Caco-2 (cell line): ENCODE data around the gene COMMD1. TPM values are rescaled to one million over a fixed set of nuclear protein-coding genes. Genes with fewer than 3 reads are reported as not detected.
"Not testable (repeated sequence)": the region's sequence is repeated elsewhere in the genome, so short reads cannot be mapped to it uniquely, and the experiment has no call there.

Experiments
- BruUV-seq: library from RNA; stranded (reverse); fragments of 400-500 nt; replicated peaks from 2 replicates; lab custom pipeline; 2021; lab: Mats Ljungman, UMichigan
- CTCF ChIA-PET: fragments of 300-600 bp; sonication (Branson Sonifier 250); formaldehyde crosslinking; loops from one replicate; lab custom pipeline; 2022; ENCODE audit warnings: antibody characterized with exemption; lab: Charles Lee
- POLR2A ChIA-PET: fragments of 300-600 bp; sonication (Branson Sonifier 250); formaldehyde crosslinking; loops from one replicate; lab custom pipeline; 2022; ENCODE audit warnings: antibody characterized with exemption; lab: Charles Lee
- DNase-seq, 2 experiments: peaks; one replicate each; pipeline versions ENCODE4 v3.0.0 to v3.0.0-alpha.2; 2020 to 2022
- H3K27me3 ChIP-seq: replicated peaks from 2 replicates; pipeline ENCODE4 v1.6.0; 2011; ENCODE audit warnings: low read length; ENCODE audit not compliant: control insufficient read depth, insufficient read depth
- H3K36me3 ChIP-seq: 2 replicates; pipeline ENCODE4 v1.5.1; 2011; ENCODE audit warnings: low read length; ENCODE audit not compliant: control insufficient read depth, insufficient read depth
- H3K4me1 ChIP-seq: fragments of 250-450 bp; sonication (Bioruptor Pico); 2 replicates; pipeline ENCODE4 v1.5.1; 2020; ENCODE audit warnings: mild to moderate bottlenecking
- H3K4me3 ChIP-seq: 2 replicates; pipeline ENCODE4 v1.5.1; 2011; ENCODE audit warnings: low read depth, mild to moderate bottlenecking, control low read depth, low read length
- H3K9me3 ChIP-seq: fragments of 250-450 bp; sonication (Bioruptor Pico); 2 replicates; pipeline ENCODE4 v1.5.1; 2020; ENCODE audit warnings: mild to moderate bottlenecking, moderate library complexity
- H3K27ac Mint-ChIP-seq: one replicate; pipeline ENCODE4 v1.8.0; 2022; ENCODE audit warnings: mixed read lengths; ENCODE audit not compliant: unreplicated experiment
- H3K27me3 Mint-ChIP-seq: one replicate; pipeline ENCODE4 v1.8.0; 2022; ENCODE audit warnings: mixed read lengths; ENCODE audit not compliant: insufficient read depth, unreplicated experiment
- H3K36me3 Mint-ChIP-seq: one replicate; pipeline ENCODE4 v1.8.0; 2022; ENCODE audit warnings: mild to moderate bottlenecking, mixed read lengths; ENCODE audit not compliant: insufficient read depth, unreplicated experiment
- H3K4me1 Mint-ChIP-seq: one replicate; pipeline ENCODE4 v1.8.0; 2022; ENCODE audit warnings: low read depth, mixed read lengths; ENCODE audit not compliant: unreplicated experiment
- H3K4me3 Mint-ChIP-seq: one replicate; pipeline ENCODE4 v1.8.0; 2022; ENCODE audit warnings: mild to moderate bottlenecking, moderate library complexity, mixed read lengths; ENCODE audit not compliant: unreplicated experiment
- H3K9me3 Mint-ChIP-seq: one replicate; pipeline ENCODE4 v1.8.0; 2022; ENCODE audit warnings: mixed read lengths; ENCODE audit not compliant: unreplicated experiment
- intact Hi-C: fragments of 100-400 bp; cut with micrococcal nuclease; formaldehyde crosslinking; loops from one replicate; pipeline ENCODE4 v1.10.0; 2022; ENCODE audit not compliant: unreplicated experiment
- total RNA-seq: library from RNA; stranded (reverse); gene quantifications from 2 replicates; pipeline ENCODE4 v1.2.3, GENCODE V29; 2022
- TF ChIP-seq, protein P1 (sequence below), 2 experiments: fragments of 200-600 bp in 1 of 2; IDR thresholded peaks; 1 replicate in 1 of 2; 2 replicates in 1 of 2; pipeline versions ENCODE4 v1.5.1 to v1.8.0; 2011 to 2022; ENCODE audit warnings: antibody characterized with exemption in 1 of 2, control low read depth in 1 of 2, inconsistent platforms in 1 of 2, low read depth in 1 of 2, low read length in 1 of 2, mild to moderate bottlenecking in 1 of 2, moderate library complexity in 1 of 2; ENCODE audit not compliant: insufficient read depth in 1 of 2, severe bottlenecking in 1 of 2, unreplicated experiment in 1 of 2

Gene COMMD1
- total RNA-seq, 1 experiment from 2014 or later, result 56.7 TPM

DNA sequence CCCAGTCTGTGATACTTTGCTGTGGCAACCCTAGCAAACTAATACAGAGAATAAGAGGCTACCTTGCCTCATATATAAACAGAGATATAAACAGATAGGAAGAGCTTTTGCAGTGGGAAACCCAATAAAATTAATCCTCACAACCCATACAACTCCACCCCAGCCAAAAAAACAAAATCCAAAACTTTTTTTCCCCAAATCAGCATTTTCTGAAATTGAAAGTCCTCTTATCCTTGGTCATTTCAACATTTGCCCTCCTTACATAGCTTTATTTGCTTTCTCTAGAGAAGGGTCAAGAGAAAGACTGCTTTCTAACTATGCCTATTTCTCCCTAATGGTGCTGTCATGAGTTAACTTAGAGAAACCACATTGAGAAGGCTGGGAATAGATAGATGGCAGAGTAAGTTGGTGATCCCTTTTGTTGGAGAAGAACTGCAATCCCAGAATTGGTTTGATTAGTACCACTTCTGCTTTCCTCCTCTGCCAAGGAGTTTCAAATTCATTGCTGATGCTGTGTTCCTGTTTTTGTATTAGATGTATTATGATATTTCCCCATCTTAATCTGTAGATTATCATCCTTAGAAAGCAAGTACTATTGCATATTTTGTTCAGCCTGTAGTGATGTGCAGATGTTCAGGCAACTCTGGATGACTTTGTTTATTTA lies 214.0 kb downstream of the COMMD1 start:
- Histone ChIP-seq H3K9me3 (no peaks in the 10 kb centered on the region), H3K36me3 (no peaks in the 10 kb centered on the region), H3K27me3 (no peaks in the 10 kb centered on the region), H3K4me3 (no peak overlapping the region), H3K4me1 (no peaks in the 10 kb centered on the region)
- no TSS peak for BruUV-seq
- Mint-ChIP-seq H3K4me1 (no peaks in the 10 kb centered on the region), H3K9me3 (no peaks in the 10 kb centered on the region), H3K4me3 (no peak overlapping the region), H3K27ac (peak overlapping the region; percentile 30), H3K27me3 (no peaks in the 10 kb centered on the region), H3K36me3 (no peaks in the 10 kb centered on the region)
- no peak for DNase-seq
- intact Hi-C loops, result no loop called here
- TF ChIP-seq, protein P1, sequence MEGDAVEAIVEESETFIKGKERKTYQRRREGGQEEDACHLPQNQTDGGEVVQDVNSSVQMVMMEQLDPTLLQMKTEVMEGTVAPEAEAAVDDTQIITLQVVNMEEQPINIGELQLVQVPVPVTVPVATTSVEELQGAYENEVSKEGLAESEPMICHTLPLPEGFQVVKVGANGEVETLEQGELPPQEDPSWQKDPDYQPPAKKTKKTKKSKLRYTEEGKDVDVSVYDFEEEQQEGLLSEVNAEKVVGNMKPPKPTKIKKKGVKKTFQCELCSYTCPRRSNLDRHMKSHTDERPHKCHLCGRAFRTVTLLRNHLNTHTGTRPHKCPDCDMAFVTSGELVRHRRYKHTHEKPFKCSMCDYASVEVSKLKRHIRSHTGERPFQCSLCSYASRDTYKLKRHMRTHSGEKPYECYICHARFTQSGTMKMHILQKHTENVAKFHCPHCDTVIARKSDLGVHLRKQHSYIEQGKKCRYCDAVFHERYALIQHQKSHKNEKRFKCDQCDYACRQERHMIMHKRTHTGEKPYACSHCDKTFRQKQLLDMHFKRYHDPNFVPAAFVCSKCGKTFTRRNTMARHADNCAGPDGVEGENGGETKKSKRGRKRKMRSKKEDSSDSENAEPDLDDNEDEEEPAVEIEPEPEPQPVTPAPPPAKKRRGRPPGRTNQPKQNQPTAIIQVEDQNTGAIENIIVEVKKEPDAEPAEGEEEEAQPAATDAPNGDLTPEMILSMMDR (IDR thresholded peaks at IDR 0.05; ENCODE audit: insufficient read depth in 1 of 2, low read depth in 1 of 2, low read length in 1 of 2, severe bottlenecking in 1 of 2, unreplicated experiment in 1 of 2), result no peak
- ChIA-PET CTCF (no interaction called here), POLR2A (no interaction called here)

DNA sequence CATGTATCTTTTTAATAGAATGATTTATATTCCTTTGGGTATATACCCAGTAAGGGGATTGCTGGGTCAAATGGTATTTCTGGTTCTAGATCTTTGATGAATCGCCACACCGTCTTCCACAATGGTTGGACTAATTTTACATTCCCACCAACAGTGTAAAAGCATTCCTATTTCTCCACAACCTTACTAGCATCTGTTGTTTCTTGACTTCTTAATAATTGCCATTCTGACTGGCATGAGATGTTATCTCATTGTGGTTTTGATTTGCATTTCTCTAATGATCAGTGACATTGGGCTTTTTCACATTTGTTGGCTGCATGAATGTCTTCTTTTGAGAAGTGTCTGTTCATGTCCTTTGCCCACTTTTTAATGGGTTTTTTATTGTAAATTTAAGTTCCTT lies 220.8 kb downstream of the COMMD1 start:
- CTCF ChIA-PET, H3K9me3 Mint-ChIP-seq, H3K27ac Mint-ChIP-seq, H3K4me1 ChIP-seq, BruUV-seq, H3K4me1 Mint-ChIP-seq, H3K27me3 ChIP-seq, DNase-seq, H3K4me3 ChIP-seq, H3K9me3 ChIP-seq, intact Hi-C loops, H3K36me3 Mint-ChIP-seq, H3K36me3 ChIP-seq, H3K4me3 Mint-ChIP-seq, POLR2A ChIA-PET, H3K27me3 Mint-ChIP-seq: not testable (repeated sequence)

DNA sequence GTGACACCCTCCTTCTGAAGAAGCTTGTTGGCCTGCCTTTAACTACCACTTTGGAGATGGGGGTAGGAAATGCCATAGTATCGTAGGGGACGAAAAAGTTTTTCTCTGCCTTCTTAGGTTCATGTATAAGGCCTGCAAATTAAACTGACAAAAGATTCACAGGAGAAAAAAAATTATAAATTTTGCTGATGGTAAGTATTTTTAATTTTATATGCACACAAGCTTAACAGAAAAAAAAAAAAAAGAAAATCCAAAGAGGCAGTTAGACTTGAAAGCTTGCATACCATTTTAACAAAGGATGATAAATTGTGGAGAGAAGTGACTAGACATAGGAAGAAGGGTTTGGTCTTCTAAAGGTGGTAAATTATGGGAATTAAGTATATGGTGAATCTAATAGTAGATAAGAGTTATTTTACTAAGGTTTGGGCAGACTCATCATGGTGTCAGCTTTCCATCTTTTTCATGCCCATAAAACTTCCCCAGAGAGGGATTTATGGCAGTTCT lies 227.9 kb downstream of the COMMD1 start:
- CTCF ChIA-PET, result no interaction called here
- BruUV-seq, result no TSS peak
- H3K4me3 ChIP-seq, result no peak overlapping the region
- H3K4me1 Mint-ChIP-seq, result peaks cover 7% of the 10 kb centered on the region
- H3K4me1 ChIP-seq, result peaks cover 27% of the 10 kb centered on the region
- H3K36me3 ChIP-seq, result no peaks in the 10 kb centered on the region
- H3K36me3 Mint-ChIP-seq, result peaks cover 6% of the 10 kb centered on the region
- no peak overlapping the region for H3K4me3 Mint-ChIP-seq
- TF ChIP-seq, protein P1 (IDR thresholded peaks at IDR 0.05; ENCODE audit: insufficient read depth in 1 of 2, low read depth in 1 of 2, low read length in 1 of 2, severe bottlenecking in 1 of 2, unreplicated experiment in 1 of 2), result no peak
- H3K27ac Mint-ChIP-seq, result no peak overlapping the region
- 0 out of 2 replicates have a peak, but pooled peaks cover 5% of the 10 kb centered on the region for H3K9me3 ChIP-seq
- intact Hi-C loops, result no loop called here
- H3K9me3 Mint-ChIP-seq, result no peaks in the 10 kb centered on the region
- H3K27me3 Mint-ChIP-seq, result no peaks in the 10 kb centered on the region
- no peak for DNase-seq
- POLR2A ChIA-PET, result no interaction called here
- no peaks in the 10 kb centered on the region for H3K27me3 ChIP-seq
